ENCODE data around the gene PPARA. TPM values are rescaled to one million over a fixed set of nuclear protein-coding genes. Genes with fewer than 3 reads are reported as not detected.

Gene PPARA
- total and polyA plus RNA-seq, 9 of the 15 experiments (the other 6 are each of a cell fraction or from before 2014, with no cell fraction given) = 0.64 to 5.3 (median 3.5) TPM

DNA sequence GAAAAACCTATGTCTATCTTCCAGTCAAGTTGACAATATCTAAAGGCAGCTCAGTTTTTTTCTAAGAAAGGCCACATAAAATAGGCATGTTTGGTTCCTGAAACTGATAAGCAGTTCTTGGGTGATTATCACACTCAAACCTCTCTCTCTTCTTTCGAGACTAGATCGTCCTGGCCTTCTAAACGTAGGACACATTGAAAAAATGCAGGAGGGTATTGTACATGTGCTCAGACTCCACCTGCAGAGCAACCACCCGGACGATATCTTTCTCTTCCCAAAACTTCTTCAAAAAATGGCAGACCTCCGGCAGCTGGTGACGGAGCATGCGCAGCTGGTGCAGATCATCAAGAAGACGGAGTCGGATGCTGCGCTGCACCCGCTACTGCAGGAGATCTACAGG is 84.6 kb downstream of the PPARA start (continued):
- TF ChIP-seq, protein P1, sequence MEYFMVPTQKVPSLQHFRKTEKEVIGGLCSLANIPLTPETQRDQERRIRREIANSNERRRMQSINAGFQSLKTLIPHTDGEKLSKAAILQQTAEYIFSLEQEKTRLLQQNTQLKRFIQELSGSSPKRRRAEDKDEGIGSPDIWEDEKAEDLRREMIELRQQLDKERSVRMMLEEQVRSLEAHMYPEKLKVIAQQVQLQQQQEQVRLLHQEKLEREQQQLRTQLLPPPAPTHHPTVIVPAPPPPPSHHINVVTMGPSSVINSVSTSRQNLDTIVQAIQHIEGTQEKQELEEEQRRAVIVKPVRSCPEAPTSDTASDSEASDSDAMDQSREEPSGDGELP (CRISPR knock-in tag; IDR thresholded peaks at IDR 0.05; ENCODE audit: borderline replicate concordance) = peak; percentile 86
- TF ChIP-seq, protein P2, sequence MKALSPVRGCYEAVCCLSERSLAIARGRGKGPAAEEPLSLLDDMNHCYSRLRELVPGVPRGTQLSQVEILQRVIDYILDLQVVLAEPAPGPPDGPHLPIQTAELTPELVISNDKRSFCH (CRISPR knock-in tag; IDR thresholded peaks at IDR 0.05) = no peak
- TF ChIP-seq, protein P2 (tag; IDR thresholded peaks at IDR 0.05) = no peak
- TF ChIP-seq NCOR1 (IDR thresholded peaks at IDR 0.05) (peak; percentile 60), TEAD4 (IDR thresholded peaks at IDR 0.05; ENCODE audit: low read length) (peak; percentile 46; the same call in 1 of the 2 replicates), TEAD4 (CRISPR knock-in tag; IDR thresholded peaks at IDR 0.05; ENCODE audit: borderline replicate concordance) (no peak), CBFA2T3 (IDR thresholded peaks at IDR 0.05) (peak; percentile 71), HMG20B (CRISPR knock-in tag; IDR thresholded peaks at IDR 0.05) (no peak), EHMT2 (IDR thresholded peaks at IDR 0.05) (peak; percentile 48; the same call in 1 of the 2 replicates), CAMTA2 (CRISPR knock-in tag; conservative IDR thresholded peaks at IDR 0.05) (no peak), CBFA2T2 (conservative IDR thresholded peaks at IDR 0.05) (peak; percentile 48), EP300 (IDR thresholded peaks at IDR 0.05; ENCODE audit: low read length) (peak; percentile 46; the same call in 1 of the 2 replicates), CXXC5 (CRISPR knock-in tag; IDR thresholded peaks at IDR 0.05) (0 out of 2 replicates have a peak, but pooled peaks have one; percentile 26), C11orf30 (IDR thresholded peaks at IDR 0.05; ENCODE audit: low read depth) (no peak), L3MBTL2 (IDR thresholded peaks at IDR 0.05) (peak; percentile 64), EP400 (IDR thresholded peaks at IDR 0.05) (peak; percentile 48; the same call in 1 of the 2 replicates), MEIS2 (IDR thresholded peaks at IDR 0.05; ENCODE audit: partially characterized antibody) (peak; percentile 18)
- TF ChIP-seq, protein P3, sequence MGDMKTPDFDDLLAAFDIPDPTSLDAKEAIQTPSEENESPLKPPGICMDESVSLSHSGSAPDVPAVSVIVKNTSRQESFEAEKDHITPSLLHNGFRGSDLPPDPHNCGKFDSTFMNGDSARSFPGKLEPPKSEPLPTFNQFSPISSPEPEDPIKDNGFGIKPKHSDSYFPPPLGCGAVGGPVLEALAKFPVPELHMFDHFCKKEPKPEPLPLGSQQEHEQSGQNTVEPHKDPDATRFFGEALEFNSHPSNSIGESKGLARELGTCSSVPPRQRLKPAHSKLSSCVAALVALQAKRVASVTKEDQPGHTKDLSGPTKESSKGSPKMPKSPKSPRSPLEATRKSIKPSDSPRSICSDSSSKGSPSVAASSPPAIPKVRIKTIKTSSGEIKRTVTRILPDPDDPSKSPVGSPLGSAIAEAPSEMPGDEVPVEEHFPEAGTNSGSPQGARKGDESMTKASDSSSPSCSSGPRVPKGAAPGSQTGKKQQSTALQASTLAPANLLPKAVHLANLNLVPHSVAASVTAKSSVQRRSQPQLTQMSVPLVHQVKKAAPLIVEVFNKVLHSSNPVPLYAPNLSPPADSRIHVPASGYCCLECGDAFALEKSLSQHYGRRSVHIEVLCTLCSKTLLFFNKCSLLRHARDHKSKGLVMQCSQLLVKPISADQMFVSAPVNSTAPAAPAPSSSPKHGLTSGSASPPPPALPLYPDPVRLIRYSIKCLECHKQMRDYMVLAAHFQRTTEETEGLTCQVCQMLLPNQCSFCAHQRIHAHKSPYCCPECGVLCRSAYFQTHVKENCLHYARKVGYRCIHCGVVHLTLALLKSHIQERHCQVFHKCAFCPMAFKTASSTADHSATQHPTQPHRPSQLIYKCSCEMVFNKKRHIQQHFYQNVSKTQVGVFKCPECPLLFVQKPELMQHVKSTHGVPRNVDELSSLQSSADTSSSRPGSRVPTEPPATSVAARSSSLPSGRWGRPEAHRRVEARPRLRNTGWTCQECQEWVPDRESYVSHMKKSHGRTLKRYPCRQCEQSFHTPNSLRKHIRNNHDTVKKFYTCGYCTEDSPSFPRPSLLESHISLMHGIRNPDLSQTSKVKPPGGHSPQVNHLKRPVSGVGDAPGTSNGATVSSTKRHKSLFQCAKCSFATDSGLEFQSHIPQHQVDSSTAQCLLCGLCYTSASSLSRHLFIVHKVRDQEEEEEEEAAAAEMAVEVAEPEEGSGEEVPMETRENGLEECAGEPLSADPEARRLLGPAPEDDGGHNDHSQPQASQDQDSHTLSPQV (IDR thresholded peaks at IDR 0.05) = peak; percentile 81
- TF ChIP-seq, protein P4, sequence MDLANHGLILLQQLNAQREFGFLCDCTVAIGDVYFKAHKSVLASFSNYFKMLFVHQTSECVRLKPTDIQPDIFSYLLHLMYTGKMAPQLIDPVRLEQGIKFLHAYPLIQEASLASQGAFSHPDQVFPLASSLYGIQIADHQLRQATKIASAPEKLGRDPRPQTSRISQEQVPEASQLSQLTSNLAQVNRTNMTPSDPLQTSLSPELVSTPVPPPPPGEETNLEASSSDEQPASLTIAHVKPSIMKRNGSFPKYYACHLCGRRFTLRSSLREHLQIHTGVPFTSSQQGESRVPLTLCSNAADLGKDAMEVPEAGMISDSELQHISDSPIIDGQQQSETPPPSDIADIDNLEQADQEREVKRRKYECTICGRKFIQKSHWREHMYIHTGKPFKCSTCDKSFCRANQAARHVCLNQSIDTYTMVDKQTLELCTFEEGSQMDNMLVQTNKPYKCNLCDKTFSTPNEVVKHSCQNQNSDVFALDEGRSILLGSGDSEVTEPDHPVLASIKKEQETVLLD (IDR thresholded peaks at IDR 0.05) = 0 out of 2 replicates have a peak, but pooled peaks have one; percentile 38
- TF ChIP-seq, protein P5, sequence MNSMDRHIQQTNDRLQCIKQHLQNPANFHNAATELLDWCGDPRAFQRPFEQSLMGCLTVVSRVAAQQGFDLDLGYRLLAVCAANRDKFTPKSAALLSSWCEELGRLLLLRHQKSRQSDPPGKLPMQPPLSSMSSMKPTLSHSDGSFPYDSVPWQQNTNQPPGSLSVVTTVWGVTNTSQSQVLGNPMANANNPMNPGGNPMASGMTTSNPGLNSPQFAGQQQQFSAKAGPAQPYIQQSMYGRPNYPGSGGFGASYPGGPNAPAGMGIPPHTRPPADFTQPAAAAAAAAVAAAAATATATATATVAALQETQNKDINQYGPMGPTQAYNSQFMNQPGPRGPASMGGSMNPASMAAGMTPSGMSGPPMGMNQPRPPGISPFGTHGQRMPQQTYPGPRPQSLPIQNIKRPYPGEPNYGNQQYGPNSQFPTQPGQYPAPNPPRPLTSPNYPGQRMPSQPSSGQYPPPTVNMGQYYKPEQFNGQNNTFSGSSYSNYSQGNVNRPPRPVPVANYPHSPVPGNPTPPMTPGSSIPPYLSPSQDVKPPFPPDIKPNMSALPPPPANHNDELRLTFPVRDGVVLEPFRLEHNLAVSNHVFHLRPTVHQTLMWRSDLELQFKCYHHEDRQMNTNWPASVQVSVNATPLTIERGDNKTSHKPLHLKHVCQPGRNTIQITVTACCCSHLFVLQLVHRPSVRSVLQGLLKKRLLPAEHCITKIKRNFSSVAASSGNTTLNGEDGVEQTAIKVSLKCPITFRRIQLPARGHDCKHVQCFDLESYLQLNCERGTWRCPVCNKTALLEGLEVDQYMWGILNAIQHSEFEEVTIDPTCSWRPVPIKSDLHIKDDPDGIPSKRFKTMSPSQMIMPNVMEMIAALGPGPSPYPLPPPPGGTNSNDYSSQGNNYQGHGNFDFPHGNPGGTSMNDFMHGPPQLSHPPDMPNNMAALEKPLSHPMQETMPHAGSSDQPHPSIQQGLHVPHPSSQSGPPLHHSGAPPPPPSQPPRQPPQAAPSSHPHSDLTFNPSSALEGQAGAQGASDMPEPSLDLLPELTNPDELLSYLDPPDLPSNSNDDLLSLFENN (IDR thresholded peaks at IDR 0.05; ENCODE audit: low read depth in 2 of 2, low read length in 2 of 2) = no peak

Data from K562 (cell line).